Measurements from ENCODE around the gene RELN. TPM values are rescaled to one million over a fixed set of nuclear protein-coding genes. Genes with fewer than 3 reads are reported as not detected.
A peak's percentile ranks its signal among the peaks of the same experiment; 100 is the strongest.

Gene RELN
- total RNA-seq, 2 experiments from 2014 or later: not detected

- Histone ChIP-seq H3K4me3 (ENCODE audit: low read length) (no peak overlapping the region), H3K27ac (ENCODE audit: low read depth in 1 of 2, low read length in 2 of 2) (no peak overlapping the region), H3K27me3 (ENCODE audit: control insufficient read depth in 1 of 2, insufficient read depth in 2 of 2, low read length in 2 of 2) (peaks cover 0 to 4% of the 10 kb centered on the region in 2 experiments), H3K4me1 (ENCODE audit: insufficient read depth, low read length) (no peaks in the 10 kb centered on the region), H3K9me3 (ENCODE audit: control insufficient read depth in 1 of 2, insufficient read depth in 1 of 2, low read length in 2 of 2) (no peaks in the 10 kb centered on the region), H3K36me3 (ENCODE audit: insufficient read depth, low read length) (no peaks in the 10 kb centered on the region)
- ATAC-seq (ENCODE audit: poor library complexity) (no peak), DNase-seq (peak in 3 of 14 experiments; percentile 30 to 46 (median 41))
- ChIA-PET POLR2A (no interaction called here), CTCF (interaction anchor here (1.4 kb wide), 1 partner anchor 16 kb away, joined by 3 read pairs; no protein-coding TSS in a partner anchor)
- H3K36me3 Mint-ChIP-seq (ENCODE audit: low read depth): no peaks in the 10 kb centered on the region
- TF ChIP-seq CTCF (IDR thresholded peaks at IDR 0.05): peak; percentile 69
- H3K4me1 Mint-ChIP-seq (ENCODE audit: low read depth): no peaks in the 10 kb centered on the region
- no peak overlapping the region for H3K27ac Mint-ChIP-seq
- intact Hi-C loops (cut with DNase I, micrococcal nuclease): loop anchor here (2.0 to 10.0 kb wide), 4 partner anchors 581 to 1343 kb away; no protein-coding TSS in a partner anchor
- H3K27me3 Mint-ChIP-seq: peaks cover 38% of the 10 kb centered on the region
- H3K9me3 Mint-ChIP-seq: no peaks in the 10 kb centered on the region
- no peak overlapping the region for H3K4me3 Mint-ChIP-seq
Observed at GRCh38 chr7:103573479-103574058, 415.9 kb downstream of the RELN start.

- Histone ChIP-seq H3K27ac (ENCODE audit: low read depth in 1 of 2, low read length in 2 of 2) (no peak overlapping the region), H3K27me3 (ENCODE audit: control insufficient read depth in 1 of 2, insufficient read depth in 2 of 2, low read length in 2 of 2) (no peaks in the 10 kb centered on the region), H3K4me3 (ENCODE audit: low read length) (no peak overlapping the region), H3K4me1 (ENCODE audit: insufficient read depth, low read length) (no peaks in the 10 kb centered on the region), H3K36me3 (ENCODE audit: insufficient read depth, low read length) (no peaks in the 10 kb centered on the region), H3K9me3 (ENCODE audit: control insufficient read depth in 1 of 2, insufficient read depth in 1 of 2, low read length in 2 of 2) (no peaks in the 10 kb centered on the region)
- no peak for TF ChIP-seq CTCF (IDR thresholded peaks at IDR 0.05)
- intact Hi-C loops (cut with DNase I, micrococcal nuclease): loop anchor here (5.0 to 10.0 kb wide), 2 partner anchors 583 to 1276 kb away; no protein-coding TSS in a partner anchor
- DNase-seq (no peak), ATAC-seq (ENCODE audit: poor library complexity) (no peak)
- no peaks in the 10 kb centered on the region for H3K9me3 Mint-ChIP-seq
- H3K36me3 Mint-ChIP-seq (ENCODE audit: low read depth): no peaks in the 10 kb centered on the region
- POLR2A ChIA-PET: no interaction called here
- H3K27me3 Mint-ChIP-seq: peaks cover 23% of the 10 kb centered on the region
- H3K27ac Mint-ChIP-seq: no peak overlapping the region
- CTCF ChIA-PET: no interaction called here
- no peak overlapping the region for H3K4me3 Mint-ChIP-seq
- H3K4me1 Mint-ChIP-seq (ENCODE audit: low read depth): no peaks in the 10 kb centered on the region
Observed at GRCh38 chr7:103571586-103571985, 417.9 kb downstream of the RELN start.

GRCh38 chr7:103569621-103570305, 419.7 kb downstream of the RELN start:
- Mint-ChIP-seq H3K9me3 (no peaks in the 10 kb centered on the region), H3K4me1 (ENCODE audit: low read depth) (no peaks in the 10 kb centered on the region), H3K27ac (no peak overlapping the region), H3K4me3 (no peak overlapping the region), H3K27me3 (peaks cover 20% of the 10 kb centered on the region), H3K36me3 (ENCODE audit: low read depth) (no peaks in the 10 kb centered on the region)
- no peak for ATAC-seq (ENCODE audit: poor library complexity)
- Histone ChIP-seq H3K4me1 (ENCODE audit: insufficient read depth, low read length) (no peaks in the 10 kb centered on the region), H3K36me3 (ENCODE audit: insufficient read depth, low read length) (no peaks in the 10 kb centered on the region), H3K9me3 (ENCODE audit: control insufficient read depth in 1 of 2, insufficient read depth in 1 of 2, low read length in 2 of 2) (no peaks in the 10 kb centered on the region), H3K27ac (ENCODE audit: low read depth in 1 of 2, low read length in 2 of 2) (no peak overlapping the region), H3K27me3 (ENCODE audit: control insufficient read depth in 1 of 2, insufficient read depth in 2 of 2, low read length in 2 of 2) (peaks cover 0 to 4% of the 10 kb centered on the region in 2 experiments), H3K4me3 (ENCODE audit: low read length) (no peak overlapping the region)
- intact Hi-C loops (cut with DNase I, micrococcal nuclease): loop anchor here (5.0 to 10.0 kb wide), 2 partner anchors 585 to 1278 kb away; no protein-coding TSS in a partner anchor
- DNase-seq: no peak
- CTCF ChIA-PET: no interaction called here
- POLR2A ChIA-PET: no interaction called here
- TF ChIP-seq CTCF (IDR thresholded peaks at IDR 0.05): no peak

Measured in CD4-positive, alpha-beta T cell (primary cell).